ENCODE data around the gene ZNF74.
"Not testable (repeated sequence)": the region's sequence is repeated elsewhere in the genome, so short reads cannot be mapped to it uniquely, and the experiment has no call there.

Gene ZNF74

DNA sequence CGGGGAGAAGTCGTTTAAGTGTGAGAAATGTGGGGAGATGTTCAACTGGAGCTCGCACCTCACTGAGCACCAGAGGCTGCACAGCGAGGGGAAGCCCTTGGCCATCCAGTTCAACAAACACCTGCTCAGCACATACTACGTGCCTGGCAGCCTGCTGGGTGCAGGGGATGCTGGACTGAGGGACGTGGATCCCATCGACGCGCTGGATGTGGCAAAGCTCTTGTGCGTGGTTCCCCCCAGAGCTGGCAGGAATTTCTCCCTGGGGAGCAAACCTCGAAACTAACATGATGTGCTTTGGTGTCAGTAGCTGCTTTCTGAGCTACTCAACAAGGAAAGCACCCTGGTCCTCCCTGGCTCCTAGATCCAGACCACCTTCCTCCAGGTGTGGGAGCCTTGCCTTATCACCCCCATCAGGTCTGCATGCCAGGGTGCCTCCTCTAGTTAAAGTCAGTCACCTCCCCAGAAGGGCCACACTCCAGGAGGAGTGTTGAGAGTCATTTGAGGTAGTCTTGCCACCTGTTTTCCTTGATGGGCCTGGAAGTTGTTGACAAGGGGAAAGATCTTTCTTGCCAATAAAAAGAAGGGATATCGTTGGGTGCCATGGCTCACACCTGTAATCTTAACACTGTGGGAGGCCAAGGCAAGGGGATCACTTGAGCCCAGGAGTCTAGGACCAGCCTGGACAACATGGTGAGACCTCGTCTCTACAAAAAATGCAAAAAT lies 12.9 kb downstream of the ZNF74 start:
- H3K27ac ChIP-seq: no peak overlapping the region
- TF ChIP-seq, protein P1, sequence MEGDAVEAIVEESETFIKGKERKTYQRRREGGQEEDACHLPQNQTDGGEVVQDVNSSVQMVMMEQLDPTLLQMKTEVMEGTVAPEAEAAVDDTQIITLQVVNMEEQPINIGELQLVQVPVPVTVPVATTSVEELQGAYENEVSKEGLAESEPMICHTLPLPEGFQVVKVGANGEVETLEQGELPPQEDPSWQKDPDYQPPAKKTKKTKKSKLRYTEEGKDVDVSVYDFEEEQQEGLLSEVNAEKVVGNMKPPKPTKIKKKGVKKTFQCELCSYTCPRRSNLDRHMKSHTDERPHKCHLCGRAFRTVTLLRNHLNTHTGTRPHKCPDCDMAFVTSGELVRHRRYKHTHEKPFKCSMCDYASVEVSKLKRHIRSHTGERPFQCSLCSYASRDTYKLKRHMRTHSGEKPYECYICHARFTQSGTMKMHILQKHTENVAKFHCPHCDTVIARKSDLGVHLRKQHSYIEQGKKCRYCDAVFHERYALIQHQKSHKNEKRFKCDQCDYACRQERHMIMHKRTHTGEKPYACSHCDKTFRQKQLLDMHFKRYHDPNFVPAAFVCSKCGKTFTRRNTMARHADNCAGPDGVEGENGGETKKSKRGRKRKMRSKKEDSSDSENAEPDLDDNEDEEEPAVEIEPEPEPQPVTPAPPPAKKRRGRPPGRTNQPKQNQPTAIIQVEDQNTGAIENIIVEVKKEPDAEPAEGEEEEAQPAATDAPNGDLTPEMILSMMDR (conservative IDR thresholded peaks at IDR 0.05): no peak

DNA sequence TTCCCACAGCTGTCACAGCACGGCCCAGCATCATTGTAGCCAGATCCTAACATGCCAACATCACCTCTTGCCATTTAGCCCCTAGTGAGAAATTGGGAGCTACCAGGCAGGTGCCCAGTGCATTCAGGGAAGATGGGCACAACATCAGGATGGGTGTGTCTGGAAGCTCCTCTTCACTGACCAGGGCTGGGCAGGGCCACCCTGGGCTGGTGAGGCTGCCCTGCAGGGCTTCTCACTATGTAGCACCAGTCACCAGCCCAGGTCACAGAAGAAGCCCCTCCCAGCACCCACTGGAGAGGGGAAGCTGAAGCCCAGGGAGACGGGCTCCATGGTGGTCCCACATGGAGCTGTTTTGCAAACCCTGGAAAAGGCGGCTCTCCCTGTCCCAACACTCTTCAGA lies 13.9 kb downstream of the ZNF74 start:
- H3K27ac ChIP-seq: no peak overlapping the region
- TF ChIP-seq, protein P1 (conservative IDR thresholded peaks at IDR 0.05): no peak

DNA sequence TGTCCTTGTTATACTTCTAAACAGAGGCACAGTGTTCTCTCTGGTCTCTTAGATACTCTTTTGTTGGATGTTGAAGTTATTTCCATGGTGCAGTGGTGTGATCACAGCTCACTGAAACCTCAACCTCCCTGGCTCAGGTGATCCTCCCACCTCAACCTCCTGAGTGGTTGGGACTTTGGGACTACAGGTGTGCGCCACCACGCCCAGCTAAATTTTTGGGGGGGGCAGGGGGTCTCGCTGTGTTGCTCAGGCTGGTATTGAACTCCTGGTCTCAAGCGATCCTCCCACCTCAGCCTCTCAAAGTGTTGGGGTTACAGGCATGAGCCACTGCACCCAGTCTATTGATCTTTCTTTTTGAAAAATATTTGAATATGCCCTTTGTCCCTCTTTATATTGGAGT lies 14.9 kb downstream of the ZNF74 start:
- TF ChIP-seq, protein P1 (conservative IDR thresholded peaks at IDR 0.05): no peak
- no peak overlapping the region for H3K27ac ChIP-seq

DNA sequence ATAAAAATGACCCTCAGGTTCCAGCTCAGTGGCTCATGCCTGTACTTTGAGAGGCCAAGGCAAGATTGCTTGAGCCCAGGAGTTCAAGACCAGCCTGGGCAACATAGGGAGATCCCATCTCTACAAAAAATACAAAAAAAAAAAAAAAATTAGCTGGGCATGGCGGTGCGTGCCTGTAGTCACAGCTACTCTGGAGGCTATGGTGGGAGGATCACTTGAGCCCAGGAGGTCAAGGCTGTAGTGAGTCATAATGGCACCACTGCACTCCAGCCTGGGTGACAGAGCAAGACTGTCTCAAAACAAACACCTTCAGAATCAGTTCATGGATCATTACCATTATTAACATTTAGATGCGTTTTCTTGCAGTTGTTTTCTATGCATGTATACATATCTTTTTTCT lies 15.4 kb downstream of the ZNF74 start:
- not testable (repeated sequence) for H3K27ac ChIP-seq

DNA sequence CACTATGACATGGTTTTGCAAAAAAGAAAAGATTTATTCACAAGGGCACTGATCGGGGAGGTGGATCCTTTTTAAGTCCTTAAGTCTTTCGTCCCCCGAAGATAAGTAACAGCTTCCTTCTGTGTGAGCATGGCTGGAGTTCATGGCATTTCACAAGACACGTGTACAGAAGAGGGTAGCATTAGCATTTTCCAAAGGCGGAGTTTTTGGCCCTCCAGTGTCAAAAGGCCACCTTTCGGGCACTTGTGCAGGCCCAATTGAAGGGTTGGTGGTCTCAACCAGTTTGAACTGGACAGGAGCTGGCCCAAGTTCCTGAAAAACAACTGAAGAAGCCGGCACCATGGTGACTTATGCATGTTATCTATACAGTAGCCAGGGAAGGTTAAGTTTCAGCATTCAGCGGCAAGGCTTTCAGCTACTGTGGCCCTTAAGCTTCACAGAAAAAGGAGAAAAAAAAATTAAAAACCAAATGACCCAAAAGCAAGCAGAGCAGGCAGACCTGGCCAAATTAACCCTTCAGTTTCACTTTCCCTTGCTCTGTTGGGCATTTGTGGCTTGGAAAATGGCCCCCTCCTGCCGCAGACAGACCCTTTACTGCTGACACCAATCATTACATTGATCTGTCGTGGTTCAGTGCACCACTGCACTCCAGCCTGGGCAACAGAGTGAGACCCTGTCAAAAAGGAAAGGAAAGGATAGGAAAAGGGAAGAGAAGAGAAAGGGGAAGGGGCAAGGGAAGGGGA lies 18.7 kb downstream of the ZNF74 start:
- no peak overlapping the region for H3K27ac ChIP-seq
- TF ChIP-seq, protein P1 (conservative IDR thresholded peaks at IDR 0.05): no peak

DNA sequence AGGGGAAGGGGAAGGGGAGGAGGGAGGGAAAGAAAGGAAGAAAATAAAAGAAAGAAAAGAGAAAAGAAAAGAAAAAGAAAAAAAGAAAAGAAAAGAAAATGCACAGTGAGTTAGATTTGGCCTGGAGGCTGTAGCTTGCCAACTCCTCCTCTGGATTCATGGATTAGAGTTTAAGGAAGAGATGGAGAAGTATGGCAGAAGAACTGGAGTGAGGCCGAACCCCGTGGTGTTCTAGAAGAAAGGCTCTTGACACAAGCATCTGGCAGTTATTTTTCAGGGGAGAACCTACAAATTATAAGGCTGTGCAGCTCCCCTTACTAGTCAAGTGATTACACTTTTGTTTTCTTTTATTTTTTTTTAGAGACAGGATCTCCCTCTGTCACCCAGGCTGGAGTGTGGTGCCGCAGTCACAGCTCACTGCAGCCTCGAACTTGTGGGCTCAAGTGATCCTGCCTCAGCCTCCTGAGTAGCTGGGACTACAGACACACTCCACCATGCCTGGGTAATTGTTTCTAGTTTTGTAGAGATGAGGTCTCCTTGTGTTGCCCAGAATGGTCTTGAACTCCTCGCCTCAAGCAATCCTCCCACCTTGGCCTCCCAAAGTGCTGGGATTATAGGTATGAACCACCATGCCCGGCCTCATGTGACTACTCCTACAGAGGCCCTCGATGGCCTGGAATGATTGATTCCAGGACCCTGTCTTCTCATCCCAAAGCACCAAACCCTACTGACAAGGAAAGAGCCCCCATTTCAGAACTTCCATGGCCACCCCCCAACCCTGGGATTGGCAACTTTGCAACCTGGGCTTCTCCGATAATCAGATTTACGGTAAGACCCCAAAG lies 19.5 kb downstream of the ZNF74 start:
- H3K27ac ChIP-seq: no peak overlapping the region
- TF ChIP-seq, protein P1 (conservative IDR thresholded peaks at IDR 0.05): no peak

DNA sequence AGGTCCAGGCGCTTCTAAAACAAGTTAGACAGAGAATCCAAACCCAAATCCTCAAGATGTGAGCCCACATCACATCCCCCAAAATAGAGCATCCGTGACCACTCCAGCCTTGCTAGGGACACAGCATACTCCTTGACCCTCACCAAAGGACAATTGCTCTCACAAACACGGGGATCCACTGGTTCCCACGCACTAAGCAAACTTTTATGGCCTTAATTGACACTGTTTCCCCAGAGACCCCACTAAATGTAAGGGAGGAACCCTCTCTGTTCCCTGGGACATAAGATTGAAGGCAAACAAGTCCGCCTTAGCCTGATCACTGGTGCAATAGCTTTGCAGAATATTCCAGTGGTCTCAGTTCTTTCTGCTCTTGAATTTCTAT lies 20.1 kb downstream of the ZNF74 start:
- TF ChIP-seq, protein P1 (conservative IDR thresholded peaks at IDR 0.05): no peak
- no peak overlapping the region for H3K27ac ChIP-seq
